HG02610 (cell line): ENCODE measurements around the gene SRSF3.
"Not testable (repeated sequence)": the region's sequence is repeated elsewhere in the genome, so short reads cannot be mapped to it uniquely, and the experiment has no call there.

ENCODE experiments used
- ATAC-seq: cut with Tn5 transposase; IDR thresholded peaks from one replicate; pipeline ENCODE4 v1.9.1; 2021; ENCODE audit warnings: mild to moderate bottlenecking, moderate library complexity; ENCODE audit not compliant: unreplicated experiment

The SRSF3 gene

GRCh38 chr6:36594029-36594815 lies at the start of gene SRSF3:
Gene SRSF3 (plus strand): TSS chr6:36594362. CDS start chr6:36596763, 2,401 bp downstream.
- ATAC-seq = peak; percentile 87

GRCh38 chr6:36545767-36546307 lies 48.3 kb upstream of the SRSF3 start:
- no peak for ATAC-seq

GRCh38 chr6:36546308-36546919 lies 47.7 kb upstream of the SRSF3 start:
- no peak for ATAC-seq

- peak; percentile 82 for ATAC-seq
These were observed 47.1 kb upstream of the SRSF3 start, which contains the start of gene STK38 for GRCh38 chr6:36546920-36547645. Gene STK38 (minus strand): TSS chr6:36547479. CDS start chr6:36540202, 7,277 bp downstream.

GRCh38 chr6:36547646-36548400 lies 46.3 kb upstream of the SRSF3 start:
- no peak for ATAC-seq

GRCh38 chr6:36548401-36548743 lies 45.8 kb upstream of the SRSF3 start:
- ATAC-seq = no peak

- no peak for ATAC-seq
These were observed 43.6 kb upstream of the SRSF3 start for GRCh38 chr6:36550473-36551000.

- ATAC-seq = no peak
These were observed 38.4 kb upstream of the SRSF3 start for GRCh38 chr6:36555750-36556252.

GRCh38 chr6:36556281-36556680 lies 37.9 kb upstream of the SRSF3 start:
- ATAC-seq = no peak

- peak; percentile 41 for ATAC-seq
These were observed 35.0 kb upstream of the SRSF3 start for GRCh38 chr6:36559011-36559793.

GRCh38 chr6:36560822-36561221 lies 33.3 kb upstream of the SRSF3 start:
- ATAC-seq = no peak

- no peak for ATAC-seq
These were observed 30.8 kb upstream of the SRSF3 start for GRCh38 chr6:36563237-36563927.

GRCh38 chr6:36563928-36564284 lies 30.3 kb upstream of the SRSF3 start:
- ATAC-seq = no peak

GRCh38 chr6:36566418-36566905 lies 27.7 kb upstream of the SRSF3 start:
- no peak for ATAC-seq

- ATAC-seq = no peak
These were observed 23.9 kb upstream of the SRSF3 start for GRCh38 chr6:36570264-36570663.

GRCh38 chr6:36571122-36572043 lies 22.8 kb upstream of the SRSF3 start:
- ATAC-seq = no peak

GRCh38 chr6:36572353-36573311 lies 21.5 kb upstream of the SRSF3 start:
- ATAC-seq = not testable (repeated sequence)
